GM21737 (cell line): Measurements from ENCODE around the gene EID2B.

Source experiments
- ATAC-seq: cut with Tn5 transposase; IDR thresholded peaks from one replicate; pipeline ENCODE4 v1.9.1; 2021; ENCODE audit warnings: mild to moderate bottlenecking, moderate library complexity; ENCODE audit not compliant: unreplicated experiment

The EID2B gene

DNA sequence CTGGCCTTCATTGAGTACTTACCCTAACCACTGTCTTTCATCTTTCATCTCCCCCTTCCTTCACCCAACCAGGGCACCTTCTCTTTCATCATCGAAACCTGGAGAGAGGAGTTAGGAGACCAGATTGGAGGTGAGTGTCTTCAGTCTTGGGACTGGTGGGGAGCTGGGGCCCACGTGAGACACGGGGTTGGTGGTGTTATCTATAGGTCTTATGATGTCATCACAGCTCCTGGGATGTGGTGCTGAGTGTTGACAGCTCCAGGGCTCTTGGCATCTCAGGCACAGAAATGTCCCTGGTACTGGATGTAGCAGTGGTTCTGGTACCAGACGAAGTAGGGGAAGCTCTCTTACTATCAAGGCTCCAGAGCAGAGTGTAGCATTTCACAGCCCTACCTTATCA is 32.1 kb downstream of the EID2B start:
- no peak for ATAC-seq

- ATAC-seq: no peak
Measured at GRCh38 chr19:39499932-39500331, 32.7 kb downstream of the EID2B start.

- no peak for ATAC-seq
Measured at GRCh38 chr19:39498798-39499642, 33.6 kb downstream of the EID2B start, which contains the start of gene DLL3. TSS of gene DLL3 (plus strand) at chr19:39498947. CDS start at chr19:39498975, 28 bp downstream.

DNA sequence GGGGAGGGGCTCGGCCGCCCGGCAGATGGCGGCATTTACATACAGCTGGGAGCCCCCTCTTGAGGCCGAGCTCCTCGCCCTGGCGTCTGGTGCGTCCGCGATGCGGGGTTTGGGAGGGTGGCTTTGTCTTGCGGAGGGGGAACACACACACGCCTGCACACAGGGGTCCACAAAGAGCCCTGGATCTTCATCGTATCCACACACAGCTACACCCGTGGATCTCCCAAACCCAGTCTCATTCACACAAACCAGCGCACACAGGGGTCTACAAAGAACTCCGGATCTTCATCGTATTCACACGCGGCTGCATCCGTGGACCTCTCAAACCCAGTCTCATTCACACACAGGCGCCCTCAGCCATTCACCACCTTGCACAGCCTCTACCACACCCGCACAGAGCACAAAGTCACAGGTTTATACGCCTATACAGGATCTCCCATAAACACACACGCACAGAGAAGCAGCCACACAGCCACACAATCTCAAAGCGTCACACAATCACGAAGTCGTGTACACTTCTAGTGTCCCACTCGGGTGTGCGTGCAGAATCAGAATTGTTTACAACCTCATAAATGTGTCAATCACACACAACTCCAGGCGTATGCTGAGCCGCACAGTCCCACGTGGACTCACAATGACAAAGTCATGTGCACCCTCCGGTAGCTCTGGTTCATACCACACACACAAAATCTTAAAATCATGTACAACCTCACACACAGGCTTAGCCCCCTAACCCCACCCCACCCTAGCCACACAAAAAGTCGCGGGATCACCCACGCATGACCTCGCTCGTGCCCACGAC is 34.5 kb downstream of the EID2B start:
- no peak for ATAC-seq

DNA sequence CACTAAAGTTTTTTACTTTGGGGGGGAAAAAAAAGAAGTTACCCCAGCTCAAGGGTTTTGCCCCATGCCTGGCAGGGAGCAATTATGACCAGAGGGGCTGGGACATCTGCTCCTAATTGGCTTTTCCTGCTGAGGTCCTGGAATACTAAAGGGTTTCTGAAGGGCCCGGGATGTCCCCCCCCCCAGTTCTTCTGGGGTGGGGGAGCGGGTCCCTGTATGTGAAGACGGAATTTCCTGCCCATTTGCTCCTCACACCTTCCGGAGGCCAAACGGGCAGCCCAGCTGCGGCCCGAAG is 35.0 kb downstream of the EID2B start:
- no peak for ATAC-seq

GRCh38 chr19:39496063-39496462 is 36.6 kb downstream of the EID2B start:
- ATAC-seq: no peak

DNA sequence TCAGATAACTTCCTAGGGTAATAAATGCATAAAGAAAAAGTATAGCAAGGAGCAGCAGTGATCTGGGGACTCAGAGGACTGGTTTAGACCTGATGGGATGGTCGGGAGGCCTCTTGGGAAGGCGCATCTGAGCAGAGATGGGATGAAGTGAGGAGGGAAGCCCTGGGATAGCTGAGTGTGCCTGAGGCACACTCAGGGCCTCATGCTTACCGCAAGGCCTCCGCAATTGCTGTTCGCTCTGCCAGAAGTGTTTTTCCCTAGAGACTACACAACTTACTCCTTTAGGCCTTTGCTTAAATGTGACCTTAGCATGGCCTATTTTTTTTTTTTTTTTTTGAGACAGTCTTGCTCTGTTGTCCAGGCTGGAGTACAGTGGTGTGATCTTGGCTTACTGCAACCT is 38.0 kb downstream of the EID2B start:
- no peak for ATAC-seq

DNA sequence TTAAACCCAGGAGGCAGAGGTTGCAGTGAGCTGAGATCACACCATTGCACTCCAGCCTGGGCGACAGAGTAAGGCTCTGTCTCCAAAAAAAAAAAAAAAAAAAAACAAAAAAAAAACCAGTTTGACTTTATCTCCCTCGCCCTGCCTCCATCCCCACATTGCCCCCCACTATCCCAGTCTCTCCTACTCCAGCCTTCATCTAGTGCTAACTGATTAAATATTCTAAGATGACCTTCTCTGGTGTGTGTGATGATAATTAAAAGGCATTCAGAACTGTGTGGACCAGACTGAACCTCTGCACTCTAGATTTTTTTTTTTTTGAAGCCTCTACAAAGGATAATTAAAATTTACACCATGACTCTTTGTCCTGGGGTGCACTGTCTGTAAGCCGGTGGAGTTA is 39.9 kb downstream of the EID2B start:
- ATAC-seq: no peak

DNA sequence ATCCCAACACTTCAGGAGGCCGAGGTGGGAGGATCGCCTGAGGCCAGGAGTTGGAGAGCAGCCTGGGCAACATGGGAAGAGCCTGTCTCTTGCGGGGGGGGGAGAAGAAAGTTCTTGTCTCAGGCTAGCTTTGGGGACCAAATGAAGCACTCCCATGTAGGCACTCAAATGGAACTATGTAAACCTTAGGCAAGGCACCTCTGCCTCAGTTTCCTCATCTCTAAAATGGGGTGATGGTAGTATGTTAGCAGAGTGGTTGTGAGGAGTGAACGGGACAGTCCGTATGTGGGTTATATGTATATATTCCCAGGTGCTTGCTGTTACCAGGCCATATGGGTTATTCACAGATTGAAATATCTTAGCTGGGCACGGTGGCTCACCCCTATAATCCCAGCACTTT is 40.4 kb downstream of the EID2B start:
- no peak for ATAC-seq

- no peak for ATAC-seq
Measured at GRCh38 chr19:39489756-39490155, 42.9 kb downstream of the EID2B start.

DNA sequence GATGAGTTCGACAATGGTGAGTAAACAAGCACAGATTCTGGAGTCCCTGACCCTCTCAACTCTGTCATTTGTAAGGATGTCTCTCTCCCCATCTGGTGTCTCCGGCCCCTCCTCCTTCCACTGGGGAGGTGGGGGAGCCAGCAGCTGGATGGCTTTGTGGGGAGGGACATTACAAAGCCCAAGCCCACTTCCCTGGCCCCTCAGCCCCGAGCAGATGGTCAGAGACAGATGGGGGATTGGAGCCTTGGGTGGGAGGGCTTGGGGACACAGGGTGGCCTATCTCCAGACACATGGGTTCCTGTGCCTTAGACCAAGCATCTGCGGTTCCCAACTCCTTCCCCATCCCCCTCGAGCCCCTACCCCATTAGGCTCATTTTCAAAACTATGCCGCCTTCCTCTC is 49.5 kb downstream of the EID2B start:
- no peak for ATAC-seq

DNA sequence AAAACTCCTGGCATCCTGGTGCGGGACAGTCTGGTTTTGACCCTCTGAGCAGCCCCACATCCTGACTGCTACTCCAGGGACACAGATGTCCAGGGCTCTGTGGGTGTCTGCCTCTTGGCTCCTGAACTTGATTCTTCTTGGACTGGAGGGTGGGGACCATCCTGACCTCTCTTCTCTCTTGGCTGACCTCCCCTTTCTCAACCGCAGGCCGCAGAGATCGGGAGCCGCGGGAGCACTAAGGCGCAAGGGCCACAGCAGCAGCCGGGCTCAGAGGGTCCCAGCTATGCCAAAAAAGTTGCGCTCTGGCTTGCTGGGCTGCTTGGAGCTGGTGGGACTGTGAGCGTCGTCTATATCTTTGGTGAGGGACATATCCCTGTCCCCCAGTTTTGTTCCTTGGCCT is 51.0 kb downstream of the EID2B start:
- ATAC-seq: no peak

GRCh38 chr19:39481229-39481545 is 51.5 kb downstream of the EID2B start:
- no peak for ATAC-seq
